SIG-M5 treated with dmso at 0.1 percent for 504 hours (cell line): ENCODE results near the gene NR3C2.
"Not testable (repeated sequence)": the region's sequence is repeated elsewhere in the genome, so short reads cannot be mapped to it uniquely, and the experiment has no call there.

Experiments used
- DNase-seq: peaks from one replicate; lab custom pipeline; 2025; ENCODE audit not compliant: unreplicated experiment; lab: John Stamatoyannopoulos, UW

Gene NR3C2

DNA sequence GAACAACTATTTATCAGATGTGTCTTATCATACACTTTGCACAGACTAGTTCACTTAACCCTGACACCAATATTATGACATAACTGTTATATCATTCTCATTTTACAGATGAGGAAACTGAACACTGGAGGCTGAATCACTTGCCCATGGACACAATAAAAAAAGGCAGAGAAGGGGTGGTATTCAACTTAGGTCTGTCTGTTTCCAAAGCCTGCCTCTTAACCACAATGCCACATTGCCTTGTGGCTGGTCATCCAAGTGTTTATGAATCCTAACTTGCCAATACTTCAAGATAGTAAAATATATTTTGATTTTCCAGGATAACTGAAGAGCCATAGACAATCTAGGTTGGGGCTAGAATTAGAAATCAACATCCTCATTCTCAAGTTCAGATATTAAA, 327.8 kb downstream of the NR3C2 start:
- no peak for DNase-seq

GRCh38 chr4:148112231-148112982, 329.8 kb downstream of the NR3C2 start:
- no peak for DNase-seq

DNA sequence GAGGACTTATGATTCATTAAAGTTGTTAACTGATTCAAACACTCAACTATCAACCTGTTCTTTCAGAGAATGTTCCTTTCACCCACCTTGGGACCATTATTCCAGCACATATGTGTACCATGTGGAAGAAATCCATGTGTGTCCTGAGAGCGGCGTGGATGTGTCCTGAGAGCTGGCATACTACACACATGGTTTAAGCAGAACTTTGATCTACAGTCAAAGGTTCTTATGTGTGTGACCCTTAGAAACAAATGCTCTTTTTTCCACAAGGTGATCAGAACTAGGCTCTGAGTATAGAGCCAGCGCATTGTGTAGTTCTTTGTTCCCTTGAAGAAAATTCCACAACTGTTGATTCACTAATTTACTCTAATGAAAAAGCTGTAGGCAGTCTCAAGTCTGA, 332.0 kb downstream of the NR3C2 start:
- DNase-seq: no peak

- no peak for DNase-seq
These were observed 333.0 kb downstream of the NR3C2 start for GRCh38 chr4:148109216-148109615.

- DNase-seq: no peak
These were observed 333.4 kb downstream of the NR3C2 start for GRCh38 chr4:148108766-148109165.

DNA sequence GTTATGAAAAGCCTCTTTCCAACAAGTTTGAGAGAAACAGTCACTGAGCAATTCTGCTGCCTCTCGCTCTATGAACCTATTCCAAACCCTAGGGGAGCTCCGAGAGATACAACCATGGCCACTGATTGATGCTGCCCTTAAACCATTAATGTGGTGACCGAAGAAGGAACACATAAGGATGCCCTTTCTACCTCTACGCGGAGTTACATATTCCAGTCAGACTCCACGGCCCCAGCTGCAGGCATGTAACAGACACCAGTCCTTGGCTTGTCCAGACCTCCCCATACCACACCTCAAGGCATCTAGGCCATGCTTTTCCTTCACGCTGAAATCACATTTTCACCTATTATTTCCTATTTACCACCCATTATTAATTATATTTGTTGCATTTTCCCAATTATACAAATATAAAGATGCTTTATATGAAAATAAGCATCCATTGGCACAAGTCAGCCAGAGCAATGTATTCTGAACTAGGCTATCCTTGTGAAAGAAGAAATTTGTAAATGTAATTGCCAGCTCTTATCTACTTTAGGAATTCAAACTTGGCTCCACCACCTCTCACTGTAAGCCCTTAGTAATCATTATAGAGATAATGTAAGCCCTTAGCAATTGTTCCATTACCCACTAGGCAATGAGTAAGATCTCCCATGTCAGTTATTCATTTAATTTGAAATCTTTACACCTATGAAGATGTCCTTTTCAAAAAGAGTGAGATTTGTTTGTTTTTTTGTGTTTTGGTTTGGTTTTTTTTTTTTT, 338.4 kb downstream of the NR3C2 start:
- no peak for DNase-seq

GRCh38 chr4:148101790-148102189, 340.4 kb downstream of the NR3C2 start:
- DNase-seq: no peak

GRCh38 chr4:148101235-148101634, 341.0 kb downstream of the NR3C2 start:
- DNase-seq: no peak

GRCh38 chr4:148097801-148098200, 344.4 kb downstream of the NR3C2 start:
- no peak for DNase-seq

DNA sequence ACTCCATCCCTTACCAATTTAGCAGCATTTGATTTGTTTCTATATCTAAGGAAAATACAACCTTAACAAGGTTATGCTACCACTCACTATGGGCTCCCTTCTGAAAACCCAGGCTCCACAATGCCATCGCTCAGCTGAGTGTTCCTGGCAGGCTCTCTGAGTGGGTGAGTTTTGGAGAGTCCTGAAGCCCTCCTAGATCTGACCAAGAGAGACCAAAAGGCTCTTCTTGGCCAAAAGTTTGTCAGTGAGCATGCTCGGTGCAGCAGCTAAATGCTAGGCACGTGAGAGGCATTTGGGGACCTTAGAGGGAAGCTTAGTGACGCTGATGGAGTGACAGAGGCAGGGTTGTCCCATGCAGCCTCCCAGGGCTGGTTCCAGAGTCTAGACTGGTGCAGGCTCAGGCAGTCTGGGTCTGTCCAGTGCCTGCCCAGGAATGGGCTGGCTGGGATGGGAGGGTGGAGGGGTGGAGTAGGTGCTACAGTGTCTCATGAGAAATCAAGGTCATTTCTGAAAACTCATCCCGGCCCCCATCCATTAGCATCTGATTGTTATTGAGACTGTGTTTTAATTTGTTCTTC, 346.8 kb downstream of the NR3C2 start:
- no peak for DNase-seq

- no peak for DNase-seq
These were observed 348.1 kb downstream of the NR3C2 start for GRCh38 chr4:148094149-148094548.

DNA sequence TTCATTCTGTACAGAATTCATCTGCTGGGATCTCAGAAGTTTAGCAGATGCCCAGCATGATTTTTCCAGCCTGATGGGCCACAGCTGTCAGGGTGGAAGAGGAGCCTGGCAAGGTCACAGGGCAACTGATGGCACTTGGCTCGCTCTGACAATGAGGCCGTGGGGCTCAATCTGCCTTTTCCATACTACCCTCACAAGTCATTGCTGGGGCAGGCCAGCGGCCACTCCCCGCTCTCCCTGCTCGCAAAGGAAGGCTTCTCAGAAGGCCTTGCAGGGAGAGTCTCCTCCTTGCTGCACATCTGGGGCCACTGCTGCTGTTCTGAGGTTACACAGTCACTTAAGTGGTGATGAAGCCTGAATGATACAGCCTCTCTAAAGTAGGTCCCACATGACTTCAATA, 349.1 kb downstream of the NR3C2 start:
- no peak for DNase-seq

DNA sequence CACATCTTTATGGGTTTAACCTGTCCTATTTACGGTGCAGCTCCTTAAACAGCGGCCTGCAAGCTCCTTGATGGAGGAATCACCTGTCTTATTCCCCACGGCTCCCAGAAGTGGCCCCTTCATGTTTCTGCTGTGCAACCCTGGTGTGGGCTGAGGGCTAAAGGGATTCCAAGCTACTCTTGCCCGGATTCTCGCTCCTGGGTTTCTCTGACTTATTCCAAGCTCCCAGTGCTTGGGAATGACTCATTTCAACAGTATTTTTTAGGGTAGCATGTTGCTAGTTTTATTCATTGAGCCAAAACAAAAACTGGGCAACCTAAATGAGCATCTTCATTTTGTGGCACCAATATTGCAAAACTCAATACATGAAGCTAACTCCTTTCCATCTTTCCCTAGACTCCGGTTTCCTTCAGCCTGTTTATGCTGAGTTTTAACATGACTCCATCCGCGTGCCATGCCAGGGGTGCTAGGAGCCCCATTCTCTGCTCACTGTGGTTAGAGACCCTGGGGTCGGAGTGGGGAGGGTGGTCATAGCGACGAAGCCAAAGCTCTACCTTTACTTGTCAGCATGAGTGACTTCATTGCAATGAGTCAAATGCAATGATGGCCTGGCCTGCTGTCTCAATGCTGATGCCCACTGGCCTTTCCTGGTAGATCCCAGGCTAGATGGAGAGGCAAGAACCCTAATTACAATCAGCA, 349.7 kb downstream of the NR3C2 start:
- no peak for DNase-seq

- no peak for DNase-seq
These were observed 350.3 kb downstream of the NR3C2 start for GRCh38 chr4:148091896-148092295.

GRCh38 chr4:148090503-148091476, 351.4 kb downstream of the NR3C2 start:
- no peak for DNase-seq

DNA sequence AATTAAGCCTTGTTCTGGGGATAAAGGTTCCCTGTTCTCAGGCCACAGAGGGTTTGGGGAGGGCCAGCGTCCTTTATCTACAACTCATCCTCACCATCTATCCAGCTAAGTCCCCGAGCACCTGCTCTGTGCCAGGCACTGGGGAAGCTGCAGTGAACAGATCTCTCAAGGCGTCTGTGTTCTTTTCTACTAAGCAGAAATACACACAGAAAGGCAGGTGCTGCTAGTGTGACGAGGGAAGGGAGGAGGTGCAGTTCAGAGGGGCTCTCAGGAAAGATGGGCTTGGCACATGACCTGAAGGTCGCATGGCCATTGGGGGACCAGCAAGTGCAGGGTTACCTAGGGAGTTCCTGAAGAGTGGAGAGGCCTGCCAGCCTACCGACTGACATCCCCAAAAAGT, 352.2 kb downstream of the NR3C2 start:
- DNase-seq: no peak

- no peak for DNase-seq
These were observed 352.6 kb downstream of the NR3C2 start for GRCh38 chr4:148089624-148090023.

GRCh38 chr4:148083073-148083472, 359.1 kb downstream of the NR3C2 start:
- DNase-seq: not testable (repeated sequence)

DNA sequence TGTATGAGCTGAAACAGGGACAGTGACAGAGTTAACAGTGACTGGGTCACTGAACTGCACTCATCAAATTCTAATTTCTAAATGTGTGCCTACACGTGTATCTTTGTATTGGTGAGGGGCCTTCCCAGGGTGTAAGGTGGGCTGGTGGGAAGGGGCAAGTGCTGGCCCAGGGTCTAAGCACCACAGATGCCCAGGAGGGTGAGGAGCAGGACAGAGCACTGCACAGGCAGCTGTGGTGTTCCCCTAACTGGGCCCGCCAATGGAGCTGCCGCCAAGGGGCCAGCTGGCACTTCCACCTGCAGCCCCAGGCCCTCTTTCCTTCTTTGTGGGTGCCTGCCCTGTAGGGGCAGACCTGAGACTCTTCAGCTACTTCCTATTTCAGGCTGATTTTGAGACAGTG, 360.5 kb downstream of the NR3C2 start:
- DNase-seq: no peak

DNA sequence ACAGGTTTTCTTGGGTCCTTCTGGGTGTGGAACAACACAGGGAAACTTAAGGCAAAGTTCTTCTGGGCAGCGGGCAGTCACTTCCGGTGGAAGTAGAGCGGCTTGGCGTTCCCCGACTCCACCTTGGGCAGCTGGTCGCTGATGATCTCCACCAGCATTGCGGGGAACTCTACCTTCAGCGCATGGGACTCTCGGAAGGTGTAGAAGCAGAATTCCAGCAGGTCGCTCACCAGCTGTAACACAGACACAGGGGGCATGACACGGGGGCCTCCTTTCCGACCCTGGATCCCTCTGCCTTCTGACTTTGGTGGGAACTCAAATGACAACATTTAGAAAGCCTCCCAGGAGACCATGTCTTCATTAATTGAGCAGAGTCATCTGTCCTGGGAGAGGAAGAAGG, 360.9 kb downstream of the NR3C2 start:
- no peak for DNase-seq
